Endothelial cell of umbilical vein (primary cell): Measurements from ENCODE around the gene GPD1. TPM values are rescaled to one million over a fixed set of nuclear protein-coding genes. Genes with fewer than 3 reads are reported as not detected.

ENCODE experiments used
- BruUV-seq: library from RNA; stranded (reverse); fragments of 400-500 nt; replicated peaks from 2 replicates; lab custom pipeline; 2021; lab: Mats Ljungman, UMichigan
- CTCF ChIA-PET: fragments of 300-600, 350-600 bp; sonication (Branson Sonifier 250); formaldehyde crosslinking; loops from one replicate; lab custom pipeline; 2021; ENCODE audit warnings: antibody characterized with exemption, inconsistent platforms; lab: Charles Lee
- POLR2A ChIA-PET: fragments of 300-600, 350-600 bp; sonication (Branson Sonifier 250); formaldehyde crosslinking; loops from one replicate; lab custom pipeline; 2021; ENCODE audit warnings: antibody characterized with exemption, inconsistent platforms; lab: Charles Lee
- DNase-seq: peaks from one replicate; pipeline ENCODE4 v3.0.0-alpha.2; 2011; ENCODE audit warnings: low read depth, low spot score
- FAIRE-seq: peaks from 2 replicates; lab custom pipeline; 2011; peaks lifted over from hg19 to GRCh38; lab: Jason Lieb, UNC
- H2AFZ ChIP-seq: 2 replicates; pipeline ENCODE4 v1.6.0; 2012; ENCODE audit warnings: low read depth, low read length, control low read depth, inconsistent platforms
- H3K27ac ChIP-seq: 2 replicates; pipeline ENCODE4 v1.5.1; 2011; ENCODE audit warnings: low read depth, mild to moderate bottlenecking, control low read depth, low read length, moderate library complexity; ENCODE audit not compliant: insufficient read depth
- H3K27me3 ChIP-seq, 2 experiments: 2 replicates each; pipeline versions ENCODE4 v1.6.0 to v1.6.1; 2011; ENCODE audit warnings: low read length in 2 of 2, mixed read lengths in 1 of 2; ENCODE audit not compliant: control insufficient read depth in 2 of 2, insufficient read depth in 2 of 2
- H3K36me3 ChIP-seq, 2 experiments: 2 replicates in 1 of 2; 3 replicates in 1 of 2; pipeline ENCODE4 v1.5.1; 2011; ENCODE audit warnings: low read length in 2 of 2, mild to moderate bottlenecking in 1 of 2, moderate library complexity in 1 of 2; ENCODE audit not compliant: control insufficient read depth in 2 of 2, insufficient read depth in 2 of 2; ENCODE audit errors: extremely low read depth in 1 of 2
- H3K4me1 ChIP-seq: 3 replicates; pipeline ENCODE4 v1.5.1; 2011; ENCODE audit warnings: mild to moderate bottlenecking, low read length; ENCODE audit not compliant: control insufficient read depth, insufficient read depth; ENCODE audit errors: extremely low read depth
- H3K4me2 ChIP-seq: 2 replicates; pipeline ENCODE4 v1.6.1; 2011; ENCODE audit warnings: low read length, control low read depth, mixed read lengths; ENCODE audit not compliant: insufficient read depth
- H3K4me3 ChIP-seq, 3 experiments: fragments of 200-600 bp in 1 of 3; sonication (generic), shearing (Covaris generic) in 1 of 3; replicated peaks in 1 of 3; 2 replicates each; pipeline ENCODE4 v1.5.1; 2011 to 2016; ENCODE audit warnings: control low read depth in 3 of 3, low read length in 3 of 3, mild to moderate bottlenecking in 2 of 3, inconsistent platforms in 1 of 3, low read depth in 1 of 3, moderate library complexity in 1 of 3; ENCODE audit not compliant: insufficient read depth in 1 of 3
- H3K79me2 ChIP-seq: 2 replicates; pipeline ENCODE4 v1.6.0; 2012; ENCODE audit warnings: low read length, inconsistent platforms; ENCODE audit not compliant: control insufficient read depth, insufficient read depth
- H3K9ac ChIP-seq: replicated peaks from 2 replicates; pipeline ENCODE3; 2011; ENCODE audit warnings: low read length, control low read depth; ENCODE audit not compliant: insufficient read depth; ENCODE audit errors: extremely low read depth
- H3K9me1 ChIP-seq: replicated peaks from 3 replicates; pipeline ENCODE4 v1.6.0; 2011; ENCODE audit warnings: mild to moderate bottlenecking, low read length; ENCODE audit not compliant: control insufficient read depth, insufficient read depth; ENCODE audit errors: extremely low read depth
- H3K9me3 ChIP-seq: replicated peaks from 2 replicates; pipeline ENCODE4 v1.5.1; 2012; ENCODE audit warnings: low read length, inconsistent platforms; ENCODE audit not compliant: control insufficient read depth, insufficient read depth
- H4K20me1 ChIP-seq: replicated peaks from 2 replicates; pipeline ENCODE3; 2011; ENCODE audit warnings: mild to moderate bottlenecking, low read length; ENCODE audit not compliant: control insufficient read depth, insufficient read depth; ENCODE audit errors: extremely low read depth
- CTCF ChIP-seq, 2 donors: IDR thresholded peaks; 1 replicate in 1 of 2; 2 replicates in 1 of 2; pipeline ENCODE4 v1.5.1; 2011; ENCODE audit warnings: low read length in 2 of 2, mild to moderate bottlenecking in 2 of 2, moderate library complexity in 2 of 2, control low read depth in 1 of 2, inconsistent platforms in 1 of 2, low read depth in 1 of 2; ENCODE audit not compliant: insufficient read depth in 1 of 2; ENCODE audit errors: extremely low read depth in 1 of 2
- EZH2 ChIP-seq: IDR thresholded peaks from 2 replicates; pipeline ENCODE4 v1.6.1; 2012; ENCODE audit warnings: borderline replicate concordance, low read depth, mild to moderate bottlenecking, moderate library complexity, low read length, inconsistent platforms; ENCODE audit not compliant: severe bottlenecking
- FOS ChIP-seq: IDR thresholded peaks from 2 replicates; pipeline ENCODE4 v1.6.1; 2011; ENCODE audit warnings: mild to moderate bottlenecking, low read length, moderate library complexity, borderline replicate concordance; ENCODE audit not compliant: insufficient read depth
- GATA2 ChIP-seq: IDR thresholded peaks from 2 replicates; pipeline ENCODE4 v1.7.0; 2011; ENCODE audit warnings: low read depth, mild to moderate bottlenecking, moderate library complexity, mixed read lengths, low read length; ENCODE audit not compliant: insufficient read length, insufficient read depth
- JUN ChIP-seq: IDR thresholded peaks from 2 replicates; pipeline ENCODE4 v1.6.1; 2011; ENCODE audit warnings: borderline replicate concordance, low read depth; ENCODE audit not compliant: insufficient read length, insufficient read depth
- MAX ChIP-seq: IDR thresholded peaks from 2 replicates; pipeline ENCODE4 v1.6.1; 2011; ENCODE audit not compliant: insufficient read depth, insufficient read length
- MYC ChIP-seq: IDR thresholded peaks from one replicate; pipeline ENCODE4 v1.6.1; 2011; ENCODE audit warnings: mild to moderate bottlenecking, low read depth, low read length
- POLR2A ChIP-seq: IDR thresholded peaks from 2 replicates; pipeline ENCODE4 v1.6.1; 2012; ENCODE audit warnings: low read depth, mild to moderate bottlenecking, control low read depth, low read length
- POLR2AphosphoS5 ChIP-seq: IDR thresholded peaks from 2 replicates; pipeline ENCODE4 v1.6.1; 2012; ENCODE audit warnings: low read depth, mild to moderate bottlenecking, control low read depth, low read length, moderate library complexity; ENCODE audit not compliant: insufficient read depth
- dilution Hi-C: fragments of 300-500 bp; cut with MboI; formaldehyde crosslinking; loops from one replicate; pipeline ENCODE4 v1.15.0; 2019; ENCODE audit warnings: low sequenced_read_pairs; ENCODE audit not compliant: extremely low pct_ligation_motif_present
- intact Hi-C: fragments of 100-400 bp; cut with micrococcal nuclease; formaldehyde crosslinking; loops from one replicate; pipeline ENCODE4 v1.10.0; 2022
- polyA plus RNA-seq, 4 experiments: library from polyadenylated mRNA; depleted of rRNA in 3 of 4; stranded (reverse) in 3 of 4; unstranded in 1 of 4; fragments of >200 nt; gene quantifications; 2 replicates each; pipeline versions ENCODE4 v1.2.1 to v1.2.3, GENCODE V29; 2011 to 2012; ENCODE audit warnings: missing spikeins in 1 of 4
- total RNA-seq: library from RNA; stranded (reverse); gene quantifications from 2 replicates; pipeline ENCODE4 v1.2.3, GENCODE V29; 2021

Gene GPD1
- total and polyA plus RNA-seq, 2 donors (not counting 3 experiments of a cell fraction or from before 2014, with no cell fraction given), result 0.07 TPM; not detected in 1

DNA sequence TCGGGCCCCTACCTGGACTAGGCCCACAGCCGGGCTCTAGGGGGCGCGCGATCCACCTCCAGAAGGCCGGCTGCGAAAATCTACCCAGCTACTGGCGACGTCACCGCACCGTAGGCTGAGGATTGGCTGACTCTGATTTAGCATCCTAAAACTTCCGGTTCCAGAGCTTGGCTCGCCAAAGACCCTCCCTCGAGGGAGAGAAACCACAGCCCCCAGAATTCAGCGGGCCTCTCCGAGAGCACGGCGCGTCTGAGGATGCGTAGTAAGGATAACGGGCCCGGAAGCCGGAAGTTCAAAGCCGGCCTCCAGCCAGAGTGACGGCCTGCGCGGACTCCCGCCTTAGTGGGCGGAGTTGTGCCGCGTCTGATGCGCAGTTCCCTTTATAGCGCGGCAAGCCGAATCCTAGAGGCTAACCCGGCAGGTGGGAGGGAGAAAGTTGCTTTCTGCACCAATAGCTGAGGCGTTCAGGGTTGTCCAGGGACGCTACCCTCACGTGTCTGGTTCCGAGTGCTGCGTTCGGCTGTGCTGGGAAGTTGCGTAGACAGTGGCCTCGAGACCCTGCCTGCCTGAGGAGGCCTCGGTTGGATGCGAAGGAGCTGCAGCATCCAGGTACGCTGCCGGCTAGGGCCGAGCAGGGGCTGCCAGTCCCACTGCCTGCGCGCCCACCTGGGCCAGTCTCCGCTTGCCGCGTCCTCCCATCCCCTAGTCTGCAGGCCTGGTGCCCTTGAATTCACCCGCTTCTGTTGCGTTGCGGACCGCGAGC is 8.1 kb downstream of the GPD1 start, which contains the start of gene COX14:
COX14 (plus strand) TSS at position 544 of the 763 bp plus-strand sequence. CDS start 7,808 bp downstream, outside the sequence.
- no TSS peak for BruUV-seq
- peaks cover 9% of the 10 kb centered on the region for H3K79me2 ChIP-seq

More for the DNA sequence above, 8.1 kb downstream of the GPD1 start, which contains the start of gene COX14:
- peak; percentile 98 to 99 for TF ChIP-seq CTCF (IDR thresholded peaks at IDR 0.05; ENCODE audit: extremely low read depth in 1 of 2, insufficient read depth in 1 of 2, low read depth in 1 of 2, low read length in 2 of 2)
- peak; percentile 92 for TF ChIP-seq MAX
- TF ChIP-seq POLR2AphosphoS5, result peak; percentile 67
- peak; percentile 92 for TF ChIP-seq POLR2A
- no peak for TF ChIP-seq FOS
- no peak for TF ChIP-seq EZH2
- TF ChIP-seq GATA2, result no peak
- TF ChIP-seq MYC, result no peak
- no peak for TF ChIP-seq JUN
- Histone ChIP-seq H3K27me3 (no peaks in the 10 kb centered on the region), H2AFZ (peak within 1 kb of the TSS; percentile 90), H3K9ac (peak within 1 kb of the TSS; percentile 44), H3K27ac (peak within 1 kb of the TSS; percentile 6), H3K4me2 (peak within 1 kb of the TSS; percentile 17), H3K9me1 (no peaks in the 10 kb centered on the region), H3K4me3 (peak within 1 kb of the TSS; percentile 0 to 76 (median 59)), H3K36me3 (peaks cover 0 to 2% of the 10 kb centered on the region in 2 experiments), H3K4me1 (peaks cover 9% of the 10 kb centered on the region), H3K9me3 (no peaks in the 10 kb centered on the region), H4K20me1 (no peaks in the 10 kb centered on the region)
- ChIA-PET CTCF (interaction anchor here (0.5 to 4.5 kb wide), 35 partner anchors 9 to 652 kb away, joined by 3 to 89 read pairs (median 6); partner anchors contain the start of genes ATF1, CERS5, GPD1 and LIMA1), POLR2A (interaction anchor here (1.0 to 2.3 kb wide), 5 partner anchors 9 to 56 kb away, joined by 3 to 20 read pairs (median 7); partner anchors contain the start of genes CERS5 and SMARCD1)
- dilution Hi-C loops (no loop called here), intact Hi-C loops (loop anchor here (1.0 kb wide), 4 partner anchors 27 to 63 kb away; partner anchors contain the start of genes CERS5 and SMARCD1)
- DNase-seq (peak; percentile 100), FAIRE-seq (peak; percentile 100)
